PC-3 (cell line): ENCODE measurements around the gene HAPLN2.
"Not testable (repeated sequence)": the region's sequence is repeated elsewhere in the genome, so short reads cannot be mapped to it uniquely, and the experiment has no call there.

Source experiments
- CTCF ChIP-seq: fragments of 300-600 bp; sonication (generic); conservative IDR thresholded peaks from 2 replicates; pipeline ENCODE4 v1.5.1; 2017; ENCODE audit warnings: antibody characterized with exemption, low read depth, mild to moderate bottlenecking, low read length
- EZH2 ChIP-seq: fragments of 300-600 bp; sonication (generic); IDR thresholded peaks from one replicate; pipeline ENCODE4 v1.6.1; 2017; ENCODE audit warnings: antibody characterized with exemption, mild to moderate bottlenecking, low read length; ENCODE audit not compliant: unreplicated experiment

- TF ChIP-seq CTCF, EZH2: not testable (repeated sequence)
Observed at GRCh38 chr1:156607344-156607743, 11.9 kb upstream of the HAPLN2 start.
